ENCODE data around the gene EGLN3.
A peak's percentile ranks its signal among the peaks of the same experiment; 100 is the strongest.
"Not testable (repeated sequence)": the region's sequence is repeated elsewhere in the genome, so short reads cannot be mapped to it uniquely, and the experiment has no call there.

The EGLN3 gene

GRCh38 chr14:33950320-33951182 lies at the start of gene EGLN3:
TSS of gene EGLN3 (minus strand) at chr14:33951074. CDS start at chr14:33950752, 322 bp downstream.
- DNase-seq (ENCODE audit: low spot score), result peak; percentile 94

GRCh38 chr14:34000396-34000795 lies 49.5 kb upstream of the EGLN3 start:
- DNase-seq (ENCODE audit: low spot score), result no peak

GRCh38 chr14:33999771-34000291 lies 49.0 kb upstream of the EGLN3 start:
- no peak for DNase-seq (ENCODE audit: low spot score)

GRCh38 chr14:33997611-33998010 lies 46.7 kb upstream of the EGLN3 start:
- DNase-seq (ENCODE audit: low spot score), result no peak

GRCh38 chr14:33996462-33996861 lies 45.6 kb upstream of the EGLN3 start:
- DNase-seq (ENCODE audit: low spot score), result no peak

GRCh38 chr14:33993246-33993645 lies 42.4 kb upstream of the EGLN3 start:
- DNase-seq (ENCODE audit: low spot score), result no peak

GRCh38 chr14:33992274-33993007 lies 41.6 kb upstream of the EGLN3 start:
- DNase-seq (ENCODE audit: low spot score), result no peak

- no peak for DNase-seq (ENCODE audit: low spot score)
Measured at GRCh38 chr14:33990790-33991189, 39.9 kb upstream of the EGLN3 start.

- DNase-seq (ENCODE audit: low spot score), result no peak
Measured at GRCh38 chr14:33987565-33988080, 36.7 kb upstream of the EGLN3 start.

GRCh38 chr14:33986804-33987203 lies 35.9 kb upstream of the EGLN3 start:
- no peak for DNase-seq (ENCODE audit: low spot score)

GRCh38 chr14:33985242-33985641 lies 34.4 kb upstream of the EGLN3 start:
- no peak for DNase-seq (ENCODE audit: low spot score)

GRCh38 chr14:33979613-33980276 lies 28.9 kb upstream of the EGLN3 start:
- no peak for DNase-seq (ENCODE audit: low spot score)

- no peak for DNase-seq (ENCODE audit: low spot score)
Measured at GRCh38 chr14:33978892-33979612, 28.2 kb upstream of the EGLN3 start.

GRCh38 chr14:33972583-33973081 lies 21.8 kb upstream of the EGLN3 start:
- DNase-seq (ENCODE audit: low spot score), result no peak

- DNase-seq (ENCODE audit: low spot score), result not testable (repeated sequence)
Measured at GRCh38 chr14:33969846-33970245, 19.0 kb upstream of the EGLN3 start.

- no peak for DNase-seq (ENCODE audit: low spot score)
Measured at GRCh38 chr14:33968722-33969121, 17.8 kb upstream of the EGLN3 start.

- no peak for DNase-seq (ENCODE audit: low spot score)
Measured at GRCh38 chr14:33967138-33967537, 16.3 kb upstream of the EGLN3 start.

GRCh38 chr14:33966276-33966675 lies 15.4 kb upstream of the EGLN3 start:
- no peak for DNase-seq (ENCODE audit: low spot score)

GRCh38 chr14:33964599-33965317 lies 13.9 kb upstream of the EGLN3 start:
- no peak for DNase-seq (ENCODE audit: low spot score)

- no peak for DNase-seq (ENCODE audit: low spot score)
Measured at GRCh38 chr14:33963892-33964291, 13.0 kb upstream of the EGLN3 start.

GRCh38 chr14:33962466-33962865 lies 11.6 kb upstream of the EGLN3 start:
- DNase-seq (ENCODE audit: low spot score), result not testable (repeated sequence)
